Smooth muscle cell (in vitro differentiated cells): Measurements from ENCODE around the gene ATL3. TPM values are rescaled to one million over a fixed set of nuclear protein-coding genes. Genes with fewer than 3 reads are reported as not detected.
"Not testable (repeated sequence)": the region's sequence is repeated elsewhere in the genome, so short reads cannot be mapped to it uniquely, and the experiment has no call there.

ENCODE experiments used
- DNase-seq: peaks from one replicate; lab custom pipeline; 2025; ENCODE audit not compliant: unreplicated experiment; lab: John Stamatoyannopoulos, UW
- H2AFZ ChIP-seq: fragments of 200-600 bp; sonication (generic); 2 replicates; pipeline ENCODE4 v1.6.0; 2016; ENCODE audit warnings: antibody characterized with exemption, low read depth, mild to moderate bottlenecking
- H3F3A ChIP-seq: fragments of 200-600 bp; sonication (generic); 2 replicates; pipeline ENCODE4 v1.6.0; 2017; ENCODE audit warnings: antibody characterized with exemption, low read depth
- H3K27ac ChIP-seq: fragments of 200-600 bp; sonication (generic); 2 replicates; pipeline ENCODE4 v1.5.1; 2016; ENCODE audit warnings: low read depth, mild to moderate bottlenecking
- H3K27me3 ChIP-seq: fragments of 200-600 bp; sonication (generic); 2 replicates; pipeline ENCODE4 v1.6.1; 2016; ENCODE audit warnings: low read depth, mild to moderate bottlenecking
- H3K36me3 ChIP-seq: fragments of 200-600 bp; sonication (generic); 2 replicates; pipeline ENCODE4 v1.5.1; 2016; ENCODE audit warnings: low read depth
- H3K4me1 ChIP-seq: fragments of 200-600 bp; sonication (generic); 2 replicates; pipeline ENCODE4 v1.5.1; 2016; ENCODE audit warnings: low read depth
- H3K4me2 ChIP-seq: fragments of 200-600 bp; sonication (generic); 2 replicates; pipeline ENCODE4 v1.6.0; 2016; ENCODE audit warnings: mild to moderate bottlenecking
- H3K4me3 ChIP-seq: fragments of 200-600 bp; sonication (generic); 2 replicates; pipeline ENCODE4 v1.5.1; 2016; ENCODE audit warnings: mild to moderate bottlenecking
- H3K79me2 ChIP-seq: fragments of 200-600 bp; sonication (generic); 2 replicates; pipeline ENCODE4 v1.6.0; 2016; ENCODE audit warnings: low read depth, mild to moderate bottlenecking
- H3K9ac ChIP-seq: fragments of 200-600 bp; sonication (generic); 2 replicates; pipeline ENCODE4 v1.6.0; 2016; ENCODE audit warnings: low read depth
- H3K9me3 ChIP-seq: fragments of 200-600 bp; sonication (generic); replicated peaks from 2 replicates; pipeline ENCODE4 v1.5.1; 2016; ENCODE audit warnings: low read depth
- H4K20me1 ChIP-seq: fragments of 200-600 bp; sonication (generic); 2 replicates; pipeline ENCODE4 v1.6.0; 2016; ENCODE audit warnings: low read depth
- WGBS: methylation state at CpG from one replicate; pipeline ENCODE4 v1.1.7; 2016; ENCODE audit warnings: low lambda C conversion rate; 5-methylcytosine and 5-hydroxymethylcytosine counted together
- polyA plus RNA-seq: library from polyadenylated mRNA; unstranded; fragments of >200 nt; fragmentation: Nextera tagmentation; extraction: Ambion mirVana; gene quantifications from 2 replicates; pipeline ENCODE4 v1.2.1, GENCODE V29; 2016
- total RNA-seq: library from RNA; depleted of rRNA; stranded (reverse); fragments of >200 nt; gene quantifications from 2 replicates; pipeline ENCODE4 v1.2.3, GENCODE V29; 2014
- TF ChIP-seq, protein P1 (sequence below): fragments of 200-600 bp; sonication (generic); IDR thresholded peaks from 2 replicates; pipeline ENCODE4 v1.5.1; 2017; ENCODE audit warnings: borderline replicate concordance, mild to moderate bottlenecking, antibody characterized with exemption; ENCODE audit not compliant: insufficient read depth, poor library complexity, severe bottlenecking

The ATL3 gene
- total and polyA plus RNA-seq, 2 experiments from 2014 or later = 13.0 to 32.5 TPM

DNA sequence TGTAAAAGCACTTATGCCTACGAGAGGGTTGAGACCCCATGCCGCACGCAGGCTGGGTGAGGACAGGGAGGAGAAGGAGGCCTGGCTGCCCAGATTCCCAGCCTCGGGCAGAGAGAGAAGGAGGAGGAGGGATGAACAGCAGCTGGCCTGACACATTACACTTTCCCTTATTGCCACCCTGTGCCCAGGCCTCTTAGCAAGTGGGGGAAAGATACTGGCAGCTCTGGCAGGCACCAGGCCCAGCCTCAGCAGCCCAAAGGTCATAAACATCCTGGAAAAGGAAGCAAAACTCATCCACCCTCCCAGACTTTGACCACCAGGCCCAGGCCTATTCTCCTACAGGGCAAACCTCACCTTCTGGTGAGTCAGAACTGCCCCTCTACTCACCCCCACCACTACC, 61.6 kb downstream of the ATL3 start:
- Histone ChIP-seq H2AFZ (no peak overlapping the region), H3F3A (no peaks in the 10 kb centered on the region), H3K27me3 (peaks cover 30% of the 10 kb centered on the region), H3K36me3 (no peaks in the 10 kb centered on the region), H4K20me1 (no peaks in the 10 kb centered on the region), H3K4me2 (no peak overlapping the region), H3K79me2 (no peaks in the 10 kb centered on the region), H3K4me1 (peaks cover 16% of the 10 kb centered on the region), H3K4me3 (no peak overlapping the region), H3K9me3 (no peaks in the 10 kb centered on the region), H3K27ac (no peak overlapping the region), H3K9ac (no peak overlapping the region)
- WGBS = 70% methylated on average over 4 of the region's 4 CpGs
- TF ChIP-seq, protein P1, sequence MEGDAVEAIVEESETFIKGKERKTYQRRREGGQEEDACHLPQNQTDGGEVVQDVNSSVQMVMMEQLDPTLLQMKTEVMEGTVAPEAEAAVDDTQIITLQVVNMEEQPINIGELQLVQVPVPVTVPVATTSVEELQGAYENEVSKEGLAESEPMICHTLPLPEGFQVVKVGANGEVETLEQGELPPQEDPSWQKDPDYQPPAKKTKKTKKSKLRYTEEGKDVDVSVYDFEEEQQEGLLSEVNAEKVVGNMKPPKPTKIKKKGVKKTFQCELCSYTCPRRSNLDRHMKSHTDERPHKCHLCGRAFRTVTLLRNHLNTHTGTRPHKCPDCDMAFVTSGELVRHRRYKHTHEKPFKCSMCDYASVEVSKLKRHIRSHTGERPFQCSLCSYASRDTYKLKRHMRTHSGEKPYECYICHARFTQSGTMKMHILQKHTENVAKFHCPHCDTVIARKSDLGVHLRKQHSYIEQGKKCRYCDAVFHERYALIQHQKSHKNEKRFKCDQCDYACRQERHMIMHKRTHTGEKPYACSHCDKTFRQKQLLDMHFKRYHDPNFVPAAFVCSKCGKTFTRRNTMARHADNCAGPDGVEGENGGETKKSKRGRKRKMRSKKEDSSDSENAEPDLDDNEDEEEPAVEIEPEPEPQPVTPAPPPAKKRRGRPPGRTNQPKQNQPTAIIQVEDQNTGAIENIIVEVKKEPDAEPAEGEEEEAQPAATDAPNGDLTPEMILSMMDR = no peak
- DNase-seq = no peak

DNA sequence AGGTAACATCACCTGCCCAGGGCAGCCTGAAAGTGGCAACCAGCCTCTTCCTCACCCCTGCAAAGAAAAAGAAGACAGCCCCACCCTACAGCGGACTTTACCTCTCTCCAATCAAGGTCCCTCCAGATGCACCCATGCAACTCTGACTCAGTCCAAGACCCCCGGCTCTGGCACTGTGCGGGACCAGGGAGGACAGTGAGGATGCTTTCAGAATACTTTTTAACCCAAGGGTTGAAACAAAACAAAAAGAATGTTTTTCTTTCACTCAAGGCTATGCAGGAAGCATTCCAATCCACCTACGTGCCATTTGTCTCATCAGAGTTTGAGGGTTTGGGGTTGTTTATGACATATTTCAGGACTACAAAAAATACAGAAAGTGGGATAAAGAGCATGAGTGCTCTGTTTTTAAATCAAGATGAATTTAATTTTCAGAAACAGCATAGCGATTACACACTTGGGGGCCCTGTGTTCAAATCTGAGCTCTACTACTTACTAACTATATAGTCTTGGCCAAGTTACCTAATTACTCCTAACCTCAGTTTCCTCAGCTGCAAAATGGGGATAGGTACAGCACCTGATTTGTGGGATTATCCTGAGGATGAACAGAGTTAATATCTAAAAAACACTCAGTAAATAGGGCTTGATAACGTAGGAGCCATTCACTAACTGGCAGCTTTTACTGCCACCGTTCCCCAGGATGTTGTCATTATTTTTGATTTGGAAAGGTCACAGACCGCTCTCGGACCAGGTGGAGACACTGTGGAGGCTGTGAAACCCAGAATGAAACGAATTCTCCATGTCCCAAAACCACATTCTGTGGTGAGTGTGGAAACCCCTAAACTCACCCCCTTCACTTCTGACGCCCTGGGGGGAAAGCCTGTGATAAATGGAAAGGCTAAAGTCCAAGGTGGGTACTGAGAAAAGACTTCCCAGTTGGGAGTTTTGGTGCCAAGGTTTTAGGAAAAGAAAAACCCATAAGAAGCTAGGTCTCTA, 62.5 kb downstream of the ATL3 start:
- Histone ChIP-seq H4K20me1 (no peaks in the 10 kb centered on the region), H3K79me2 (no peaks in the 10 kb centered on the region), H3K36me3 (no peaks in the 10 kb centered on the region), H3K9me3 (no peaks in the 10 kb centered on the region), H3K27ac (no peak overlapping the region), H3K9ac (no peak overlapping the region), H3K4me3 (no peak overlapping the region), H3K4me2 (no peak overlapping the region), H3K27me3 (peaks cover 23% of the 10 kb centered on the region), H3F3A (no peaks in the 10 kb centered on the region), H3K4me1 (peaks cover 10% of the 10 kb centered on the region), H2AFZ (no peak overlapping the region)
- TF ChIP-seq, protein P1 = no peak
- 85% methylated on average over 11 of the region's 11 CpGs for WGBS
- no peak for DNase-seq

DNA sequence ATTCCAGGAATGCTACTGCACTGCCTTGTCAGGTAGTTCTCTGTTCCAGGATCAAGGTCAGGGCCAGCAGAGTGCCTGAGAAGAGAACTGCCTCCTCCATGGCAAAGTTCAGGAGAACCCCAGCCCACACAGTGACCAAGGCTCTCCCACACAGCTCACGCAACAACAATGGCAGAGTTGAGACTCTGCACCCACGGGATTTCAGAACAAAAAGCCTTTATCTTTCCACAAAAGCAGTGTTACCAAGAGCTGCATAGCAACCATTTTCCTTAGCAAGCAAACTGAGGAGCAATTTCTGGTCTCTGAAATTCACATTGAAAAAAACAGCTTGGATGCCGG, 68.0 kb downstream of the ATL3 start:
- 71% methylated on average over 3 of the region's 3 CpGs for WGBS
- Histone ChIP-seq H3F3A (no peaks in the 10 kb centered on the region), H3K9me3 (no peaks in the 10 kb centered on the region), H4K20me1 (no peaks in the 10 kb centered on the region), H3K4me1 (no peaks in the 10 kb centered on the region), H3K36me3 (no peaks in the 10 kb centered on the region), H3K4me2 (no peak overlapping the region), H3K9ac (no peak overlapping the region), H2AFZ (no peak overlapping the region), H3K27me3 (no peaks in the 10 kb centered on the region), H3K4me3 (no peak overlapping the region), H3K79me2 (no peaks in the 10 kb centered on the region), H3K27ac (no peak overlapping the region)
- DNase-seq = no peak
- TF ChIP-seq, protein P1 = no peak

DNA sequence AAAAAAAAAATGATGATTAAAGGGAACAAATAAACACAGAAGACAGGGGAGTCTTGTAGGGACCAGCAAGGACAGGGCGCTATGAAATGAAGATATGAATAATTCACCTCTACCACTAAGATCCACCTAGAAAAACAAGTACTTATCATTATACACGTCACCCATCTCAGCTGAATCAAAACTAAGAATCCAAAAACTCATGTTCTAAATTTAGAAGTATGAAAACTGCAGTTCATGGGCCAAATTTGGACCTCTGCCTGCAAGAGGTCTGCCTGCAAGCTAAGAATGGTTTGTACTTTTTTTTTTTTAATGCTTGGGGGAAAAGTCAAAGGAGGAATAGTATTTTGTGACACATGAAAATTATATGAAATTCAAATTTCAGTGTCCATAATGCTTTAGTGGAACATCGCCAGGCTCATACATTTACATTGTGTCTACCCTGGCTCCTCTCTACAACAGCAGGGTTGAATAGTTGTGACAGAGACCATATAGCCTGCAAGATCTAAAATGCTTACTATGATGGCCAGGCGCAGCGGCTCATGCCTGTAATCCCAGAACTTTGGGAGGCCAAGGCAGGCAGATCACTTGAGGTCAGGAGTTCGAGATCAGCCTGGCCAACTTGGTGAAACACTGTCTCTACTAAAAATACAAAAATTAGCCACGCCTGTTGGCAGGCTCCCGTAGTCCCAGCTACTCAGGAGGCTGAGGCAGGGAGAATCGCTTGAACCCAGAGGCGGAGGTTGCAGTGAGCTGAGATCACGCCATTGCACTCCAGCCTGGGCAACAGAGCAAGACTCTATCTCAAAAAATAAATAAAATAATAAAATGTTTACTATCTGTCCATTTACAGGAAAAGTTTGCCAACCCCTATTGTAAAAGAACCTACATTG, 68.6 kb downstream of the ATL3 start:
- DNase-seq, H3K27me3 ChIP-seq, H3K4me1 ChIP-seq, H4K20me1 ChIP-seq, H3K9me3 ChIP-seq, H2AFZ ChIP-seq, H3K36me3 ChIP-seq, H3K79me2 ChIP-seq, H3K4me2 ChIP-seq, H3K27ac ChIP-seq, H3F3A ChIP-seq, H3K4me3 ChIP-seq, H3K9ac ChIP-seq: not testable (repeated sequence)
- WGBS = 95% methylated on average over 11 of the region's 11 CpGs
